OCI-LY1 (cell line): ENCODE measurements around the gene ULK4.

ENCODE experiments used
- H2AFZ ChIP-seq: fragments of 200-600 bp; sonication (generic), shearing (Covaris generic); 2 replicates; pipeline ENCODE4 v1.6.0; 2014; ENCODE audit warnings: antibody characterized with exemption, mild to moderate bottlenecking, low read length
- H3F3A ChIP-seq: fragments of 200-600 bp; sonication (generic), shearing (Covaris generic); 2 replicates; pipeline ENCODE4 v1.6.0; 2014; ENCODE audit warnings: mild to moderate bottlenecking, antibody characterized with exemption, low read length, moderate library complexity; ENCODE audit not compliant: insufficient read depth
- H3K27ac ChIP-seq: fragments of 200-600 bp; sonication (generic); 2 replicates; pipeline ENCODE4 v1.5.1; 2014; ENCODE audit warnings: low read length, mixed run types, mild to moderate bottlenecking, low read depth; ENCODE audit not compliant: poor library complexity, severe bottlenecking
- H3K27me3 ChIP-seq: fragments of 200-600 bp; sonication (generic); 2 replicates; pipeline ENCODE4 v1.6.0; 2014; ENCODE audit warnings: antibody characterized with exemption, mild to moderate bottlenecking, low read length, moderate library complexity; ENCODE audit not compliant: insufficient read depth
- H3K36me3 ChIP-seq: fragments of 200-600 bp; sonication (generic); 2 replicates; pipeline ENCODE4 v1.6.1; 2014; ENCODE audit warnings: mild to moderate bottlenecking, antibody characterized with exemption, low read length, moderate library complexity, mixed read lengths; ENCODE audit not compliant: insufficient read depth
- H3K4me1 ChIP-seq: fragments of 200-600 bp; sonication (generic); 2 replicates; pipeline ENCODE4 v1.5.1; 2014; ENCODE audit warnings: mild to moderate bottlenecking, low read length, moderate library complexity; ENCODE audit not compliant: insufficient read depth, severe bottlenecking
- H3K4me2 ChIP-seq: fragments of 200-600 bp; sonication (generic), shearing (Covaris generic); 2 replicates; pipeline ENCODE4 v1.6.1; 2014; ENCODE audit warnings: low read length
- H3K4me3 ChIP-seq: fragments of 200-600 bp; sonication (generic); 2 replicates; pipeline ENCODE4 v1.5.1; 2014; ENCODE audit warnings: low read length, low read depth, mild to moderate bottlenecking, mixed read lengths; ENCODE audit not compliant: poor library complexity, severe bottlenecking
- H3K79me2 ChIP-seq: fragments of 200-600 bp; shearing (Covaris generic); 2 replicates; pipeline ENCODE4 v1.6.1; 2016; ENCODE audit warnings: mixed run types, low read length, mixed read lengths; ENCODE audit not compliant: insufficient read depth
- H3K9ac ChIP-seq: fragments of 200-600 bp; sonication (generic), shearing (Covaris generic); 2 replicates; pipeline ENCODE4 v1.6.1; 2014; ENCODE audit warnings: mild to moderate bottlenecking, low read length, mixed read lengths
- H3K9me2 ChIP-seq: fragments of 200-600 bp; sonication (generic), shearing (Covaris generic); 2 replicates; pipeline ENCODE4 v1.6.1; 2014; ENCODE audit warnings: low read depth, mild to moderate bottlenecking, low read length, mixed read lengths
- H3K9me3 ChIP-seq: fragments of 200-600 bp; shearing (Covaris generic); 2 replicates; pipeline ENCODE4 v1.6.1; 2014; ENCODE audit warnings: low read length, mixed read lengths
- H4K20me1 ChIP-seq: fragments of 200-600 bp; sonication (generic), shearing (Covaris generic); 2 replicates; pipeline ENCODE4 v1.6.0; 2016; ENCODE audit warnings: mild to moderate bottlenecking, low read length; ENCODE audit not compliant: insufficient read depth
- CTCF ChIP-seq: fragments of 200-600 bp; sonication (generic), shearing (Covaris generic); IDR thresholded peaks from 2 replicates; pipeline ENCODE4 v1.5.1; 2017; ENCODE audit warnings: mild to moderate bottlenecking, antibody characterized with exemption, low read length, moderate library complexity, mixed read lengths
- EZH2 ChIP-seq: fragments of 200-600 bp; sonication (generic), shearing (Covaris generic); IDR thresholded peaks from 2 replicates; pipeline ENCODE4 v1.8.0; 2017; ENCODE audit warnings: borderline replicate concordance, mixed run types, mild to moderate bottlenecking, antibody characterized with exemption, low read length, moderate library complexity, mixed read lengths

The ULK4 gene

GRCh38 chr3:41726891-41727290 lies 235.0 kb downstream of the ULK4 start:
- no peaks in the 10 kb centered on the region for H3K4me1 ChIP-seq
- no peaks in the 10 kb centered on the region for H3K9me2 ChIP-seq
- H3K9me3 ChIP-seq: no peaks in the 10 kb centered on the region
- no peaks in the 10 kb centered on the region for H3K79me2 ChIP-seq
- H3K4me3 ChIP-seq: no peak overlapping the region
- H3K9ac ChIP-seq: no peak overlapping the region
- H3K4me2 ChIP-seq: no peak overlapping the region
- H4K20me1 ChIP-seq: no peaks in the 10 kb centered on the region
- TF ChIP-seq CTCF (no peak), EZH2 (no peak)
- H3K27ac ChIP-seq: no peak overlapping the region
- no peaks in the 10 kb centered on the region for H3F3A ChIP-seq
- no peaks in the 10 kb centered on the region for H3K27me3 ChIP-seq
- H2AFZ ChIP-seq: no peak overlapping the region
- no peaks in the 10 kb centered on the region for H3K36me3 ChIP-seq

- Histone ChIP-seq H3K9me3 (no peaks in the 10 kb centered on the region), H3K9me2 (no peaks in the 10 kb centered on the region), H3K27me3 (no peaks in the 10 kb centered on the region), H3K27ac (no peak overlapping the region), H3K4me3 (no peak overlapping the region), H3K36me3 (no peaks in the 10 kb centered on the region), H4K20me1 (no peaks in the 10 kb centered on the region), H3K4me2 (no peak overlapping the region), H3K79me2 (no peaks in the 10 kb centered on the region), H3K9ac (no peak overlapping the region), H3K4me1 (no peaks in the 10 kb centered on the region), H2AFZ (no peak overlapping the region), H3F3A (no peaks in the 10 kb centered on the region)
- no peak for TF ChIP-seq EZH2
- TF ChIP-seq CTCF: no peak
Measured at GRCh38 chr3:41717641-41718040, 244.3 kb downstream of the ULK4 start.

GRCh38 chr3:41716471-41716870 lies 245.4 kb downstream of the ULK4 start:
- Histone ChIP-seq H3K4me3 (no peak overlapping the region), H3K27me3 (no peaks in the 10 kb centered on the region), H4K20me1 (no peaks in the 10 kb centered on the region), H3K4me2 (no peak overlapping the region), H3K9me2 (no peaks in the 10 kb centered on the region), H3K27ac (no peak overlapping the region), H2AFZ (no peak overlapping the region), H3K4me1 (no peaks in the 10 kb centered on the region), H3K36me3 (no peaks in the 10 kb centered on the region), H3K9me3 (no peaks in the 10 kb centered on the region), H3K9ac (no peak overlapping the region), H3K79me2 (no peaks in the 10 kb centered on the region), H3F3A (no peaks in the 10 kb centered on the region)
- TF ChIP-seq CTCF (no peak), EZH2 (no peak)
